Gastroesophageal sphincter (tissue), 3 donors: Measurements from ENCODE around the gene PGK2.

Experiments used
- CTCF ChIP-seq, 4 experiments: fragments of 200-600 bp in 2 of 4; fragments of 450-650 bp in 2 of 4; sonication (generic) in 1 of 4; IDR thresholded peaks; one replicate each; pipeline ENCODE4 v1.5.1; 2017 to 2019; ENCODE audit warnings: antibody characterized with exemption in 4 of 4, mild to moderate bottlenecking in 2 of 4, moderate library complexity in 2 of 4
- POLR2A ChIP-seq, 2 donors: fragments of 450-650 bp; IDR thresholded peaks; one replicate each; pipeline ENCODE4 v1.6.1; 2017; ENCODE audit warnings: antibody characterized with exemption in 2 of 2, mild to moderate bottlenecking in 2 of 2, moderate library complexity in 1 of 2
- POLR2AphosphoS5 ChIP-seq: sonication (generic); formaldehyde crosslinking; IDR thresholded peaks from one replicate; pipeline ENCODE4 v1.6.1; 2017; ENCODE audit warnings: antibody characterized with exemption

DNA sequence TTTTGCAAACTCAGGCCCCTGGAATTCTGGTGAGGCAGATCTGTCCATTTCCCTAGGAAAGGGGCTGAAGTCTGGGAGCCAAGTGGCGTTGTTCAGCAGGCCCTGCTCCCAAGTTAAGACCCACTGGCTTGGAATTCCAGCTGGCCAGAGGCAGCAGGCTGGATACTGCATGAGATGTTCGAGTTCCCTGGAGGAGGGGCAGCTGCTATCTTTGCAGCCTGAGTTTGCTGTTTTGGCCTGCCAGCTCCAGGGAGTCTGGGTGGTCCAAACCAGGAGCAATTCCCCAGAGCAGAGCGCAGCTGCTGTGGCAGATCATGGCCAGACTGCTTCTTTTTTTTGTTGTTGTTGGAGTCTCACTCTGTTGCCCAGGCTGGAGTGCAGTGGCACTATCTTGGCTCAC is 18.2 kb upstream of the PGK2 start:
- TF ChIP-seq CTCF (IDR thresholded peaks at IDR 0.05) (no peak), POLR2A (IDR thresholded peaks at IDR 0.05) (no peak), POLR2AphosphoS5 (no peak)
